8988T (cell line): ENCODE measurements around the gene DNAJC5G.

Experiments
- DNase-seq: peaks from one replicate; pipeline ENCODE4 v3.0.0; 2011

Gene DNAJC5G

DNA sequence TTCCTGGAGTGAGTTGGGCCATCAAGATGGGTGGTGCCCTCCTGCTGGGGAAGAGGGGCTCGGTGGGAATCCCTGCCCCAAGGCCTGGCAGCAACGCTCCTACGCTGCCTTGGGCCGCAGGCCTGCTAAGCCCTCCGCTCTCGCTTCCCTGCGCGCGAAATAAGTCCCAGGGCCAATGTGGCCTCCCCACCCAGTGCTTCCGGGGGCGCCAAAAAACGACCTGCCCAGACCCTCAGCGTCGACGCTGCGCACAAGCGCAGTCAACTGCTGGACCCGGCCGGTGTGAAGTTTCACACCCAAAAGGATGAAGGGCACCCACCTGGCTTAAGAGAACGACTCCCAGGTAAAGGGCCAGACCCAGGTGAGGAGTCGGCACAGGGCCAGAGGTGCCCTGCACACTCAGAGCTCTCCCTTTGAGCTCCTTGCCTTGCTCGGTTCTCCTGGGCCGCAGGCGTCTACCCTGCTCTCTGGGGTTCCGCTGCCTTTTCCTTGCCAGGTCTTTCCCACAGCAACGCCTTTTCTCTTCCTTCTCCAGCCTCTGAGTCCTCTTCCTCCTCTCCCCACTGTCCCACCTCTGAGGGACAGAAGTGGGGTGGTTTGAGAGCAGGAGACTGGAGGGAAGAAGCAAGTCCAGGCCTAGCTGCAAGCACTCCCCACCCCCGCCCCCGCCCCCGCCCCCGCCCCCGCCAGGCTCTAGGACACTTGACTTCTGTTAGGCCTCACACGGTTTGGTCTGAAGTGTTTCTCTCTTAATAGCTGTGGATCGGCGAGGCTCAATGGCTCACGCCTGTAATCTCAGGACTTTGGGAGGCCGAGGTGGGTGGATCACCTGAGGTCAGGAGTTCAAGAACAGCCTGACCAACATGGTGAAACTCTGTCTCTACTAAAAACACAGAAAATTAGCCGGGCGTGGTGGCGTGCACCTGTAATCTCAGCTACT lies at the start of gene DNAJC5G:
Gene DNAJC5G (plus strand): TSS at position 223 of the 940 bp plus-strand sequence. CDS start 1,296 bp downstream, outside the sequence.
- no peak for DNase-seq

- DNase-seq = no peak
These were observed 49.7 kb upstream of the DNAJC5G start for GRCh38 chr2:27225526-27225925.

DNA sequence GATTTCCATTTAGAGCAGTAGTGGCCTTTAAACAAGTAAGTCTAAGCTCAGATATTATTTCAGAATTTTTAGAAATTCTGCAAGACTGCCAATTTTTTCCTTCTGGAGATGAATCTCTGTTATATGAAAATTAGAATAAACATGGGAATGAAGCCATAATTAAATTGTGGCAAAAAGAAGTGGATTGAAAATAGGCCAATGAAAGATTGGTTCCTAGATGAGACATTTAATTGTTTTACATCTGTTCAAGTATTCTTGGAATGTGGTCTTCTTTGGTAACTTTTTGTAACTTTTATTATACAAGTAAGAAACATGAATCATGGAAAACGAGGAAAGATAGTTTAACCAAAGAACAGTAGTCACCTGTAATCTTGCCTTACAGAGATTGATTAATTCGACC lies 47.7 kb upstream of the DNAJC5G start:
- no peak for DNase-seq

- DNase-seq = no peak
These were observed 43.3 kb upstream of the DNAJC5G start for GRCh38 chr2:27231921-27232320.

DNA sequence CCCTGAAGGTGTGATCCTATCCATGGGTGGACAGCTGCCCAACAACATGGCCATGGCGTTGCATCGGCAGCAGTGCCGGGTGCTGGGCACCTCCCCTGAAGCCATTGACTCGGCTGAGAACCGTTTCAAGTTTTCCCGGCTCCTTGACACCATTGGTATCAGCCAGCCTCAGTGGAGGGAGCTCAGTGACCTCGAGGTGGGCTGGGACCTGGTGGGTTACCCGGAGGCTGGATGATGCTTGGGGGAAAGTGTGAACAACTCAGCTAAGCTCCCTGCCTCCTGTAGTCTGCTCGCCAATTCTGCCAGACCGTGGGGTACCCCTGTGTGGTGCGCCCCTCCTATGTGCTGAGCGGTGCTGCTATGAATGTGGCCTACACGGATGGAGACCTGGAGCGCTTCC lies 41.9 kb upstream of the DNAJC5G start:
- DNase-seq = no peak

DNA sequence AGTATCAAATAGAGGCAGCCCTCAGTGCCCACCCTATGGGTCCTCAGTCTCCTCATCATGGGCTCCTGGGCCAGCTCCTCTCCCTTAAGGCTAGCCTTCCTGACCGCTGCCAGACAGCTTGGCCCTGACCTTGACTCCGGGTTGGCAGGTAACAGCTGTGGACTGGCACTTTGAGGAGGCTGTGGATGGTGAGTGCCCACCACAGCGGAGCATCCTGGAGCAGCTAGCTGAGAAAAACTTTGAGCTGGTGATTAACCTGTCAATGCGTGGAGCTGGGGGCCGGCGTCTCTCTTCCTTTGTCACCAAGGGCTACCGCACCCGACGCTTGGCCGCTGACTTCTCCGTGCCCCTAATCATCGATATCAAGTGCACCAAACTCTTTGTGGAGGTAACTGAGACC lies 39.1 kb upstream of the DNAJC5G start:
- no peak for DNase-seq

- no peak for DNase-seq
These were observed 38.6 kb upstream of the DNAJC5G start for GRCh38 chr2:27236626-27237025.

DNA sequence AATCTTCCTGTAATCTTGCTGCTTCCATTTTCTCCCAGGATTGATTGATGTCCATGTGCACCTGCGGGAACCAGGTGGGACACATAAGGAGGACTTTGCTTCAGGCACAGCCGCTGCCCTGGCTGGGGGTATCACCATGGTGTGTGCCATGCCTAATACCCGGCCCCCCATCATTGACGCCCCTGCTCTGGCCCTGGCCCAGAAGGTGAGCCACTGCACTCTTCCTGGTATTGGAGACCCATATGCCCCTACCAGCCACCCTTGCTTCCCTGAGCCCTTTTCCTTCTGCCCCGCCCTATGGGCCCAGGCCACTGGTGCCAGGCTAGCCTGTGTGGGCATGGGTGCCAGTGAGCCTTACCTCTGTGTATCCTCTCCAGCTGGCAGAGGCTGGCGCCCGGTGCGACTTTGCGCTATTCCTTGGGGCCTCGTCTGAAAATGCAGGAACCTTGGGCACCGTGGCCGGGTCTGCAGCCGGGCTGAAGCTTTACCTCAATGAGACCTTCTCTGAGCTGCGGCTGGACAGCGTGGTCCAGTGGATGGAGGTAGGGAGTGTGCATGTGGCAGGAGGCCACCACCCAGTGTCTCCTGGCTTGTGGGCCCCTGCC lies 37.8 kb upstream of the DNAJC5G start:
- DNase-seq = no peak

DNA sequence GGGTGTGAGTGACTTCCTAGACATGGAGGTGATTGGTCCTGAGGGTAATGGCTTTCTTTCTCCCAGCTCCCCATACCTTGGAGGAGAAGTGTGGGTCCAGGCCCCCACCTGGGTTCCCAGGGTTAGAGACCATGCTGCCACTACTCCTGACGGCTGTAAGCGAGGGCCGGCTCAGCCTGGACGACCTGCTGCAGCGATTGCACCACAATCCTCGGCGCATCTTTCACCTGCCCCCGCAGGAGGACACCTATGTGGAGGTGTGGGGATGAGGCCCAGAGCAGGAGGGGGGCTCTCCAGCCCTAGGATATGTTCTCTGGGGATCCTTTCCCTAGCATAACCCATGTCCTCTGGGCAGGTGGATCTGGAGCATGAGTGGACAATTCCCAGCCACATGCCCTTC lies 36.3 kb upstream of the DNAJC5G start:
- DNase-seq = no peak

GRCh38 chr2:27240406-27240805 lies 34.8 kb upstream of the DNAJC5G start:
- no peak for DNase-seq

DNA sequence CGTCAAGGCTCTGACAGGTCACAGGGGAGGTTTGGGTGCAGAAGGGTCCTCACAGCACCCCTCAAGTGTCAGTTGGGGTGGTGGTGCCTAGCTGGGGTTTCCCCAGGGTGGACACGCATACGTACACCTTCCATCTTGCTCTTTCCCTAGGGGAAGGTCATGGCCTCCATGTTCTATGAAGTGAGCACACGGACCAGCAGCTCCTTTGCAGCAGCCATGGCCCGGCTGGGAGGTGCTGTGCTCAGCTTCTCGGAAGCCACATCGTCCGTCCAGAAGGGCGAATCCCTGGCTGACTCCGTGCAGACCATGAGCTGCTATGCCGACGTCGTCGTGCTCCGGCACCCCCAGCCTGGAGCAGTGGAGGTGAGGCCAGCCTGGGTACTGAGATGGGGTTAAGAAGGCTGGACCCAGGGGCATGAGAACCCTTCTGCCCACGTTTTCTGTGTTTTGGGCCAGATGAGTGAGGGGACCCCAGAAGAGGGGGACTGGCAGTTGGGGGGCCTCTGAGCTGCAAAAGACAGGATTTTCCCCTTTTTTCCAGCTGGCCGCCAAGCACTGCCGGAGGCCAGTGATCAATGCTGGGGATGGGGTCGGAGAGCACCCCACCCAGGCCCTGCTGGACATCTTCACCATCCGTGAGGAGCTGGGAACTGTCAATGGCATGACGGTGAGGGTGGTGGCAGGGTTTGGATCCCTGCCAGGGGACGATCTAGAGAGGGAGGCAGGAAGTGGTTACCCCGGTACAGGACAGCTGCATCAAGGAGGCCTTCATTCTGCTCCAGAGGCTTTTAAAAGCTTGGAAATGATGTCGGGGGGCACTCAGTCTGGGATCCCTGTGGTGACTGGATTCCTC lies 33.2 kb upstream of the DNAJC5G start:
- DNase-seq = no peak

DNA sequence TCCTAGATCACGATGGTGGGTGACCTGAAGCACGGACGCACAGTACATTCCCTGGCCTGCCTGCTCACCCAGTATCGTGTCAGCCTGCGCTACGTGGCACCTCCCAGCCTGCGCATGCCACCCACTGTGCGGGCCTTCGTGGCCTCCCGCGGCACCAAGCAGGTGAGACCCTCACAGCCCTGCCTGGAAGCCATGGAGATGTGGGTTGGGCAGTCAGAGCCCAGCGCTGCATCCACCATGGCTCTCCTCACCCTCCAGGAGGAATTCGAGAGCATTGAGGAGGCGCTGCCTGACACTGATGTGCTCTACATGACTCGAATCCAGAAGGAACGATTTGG lies 32.6 kb upstream of the DNAJC5G start:
- no peak for DNase-seq

- no peak for DNase-seq
These were observed 31.7 kb upstream of the DNAJC5G start for GRCh38 chr2:27243391-27244130.

DNA sequence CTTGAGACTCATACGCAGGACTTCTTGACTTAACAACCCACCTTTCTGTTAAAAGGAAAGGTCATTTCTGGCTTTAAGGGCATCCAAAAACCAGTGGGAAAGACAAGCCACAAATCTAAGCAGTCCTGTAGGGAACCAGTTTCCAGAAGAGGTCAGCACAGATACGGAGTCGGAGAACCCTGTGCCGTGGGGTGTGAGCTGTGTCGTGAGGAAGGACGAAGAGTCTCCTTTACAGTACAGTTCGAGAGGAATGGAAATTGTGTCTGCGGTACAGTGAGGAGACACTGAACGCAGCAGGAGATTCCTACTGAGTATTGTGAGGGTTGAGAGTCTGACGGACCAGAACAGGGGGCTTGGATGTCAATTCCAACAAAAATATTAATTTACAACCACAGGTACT lies 30.1 kb upstream of the DNAJC5G start:
- no peak for DNase-seq

GRCh38 chr2:27245626-27246025 lies 29.6 kb upstream of the DNAJC5G start:
- no peak for DNase-seq

- DNase-seq = no peak
These were observed 27.3 kb upstream of the DNAJC5G start for GRCh38 chr2:27247893-27248292.

DNA sequence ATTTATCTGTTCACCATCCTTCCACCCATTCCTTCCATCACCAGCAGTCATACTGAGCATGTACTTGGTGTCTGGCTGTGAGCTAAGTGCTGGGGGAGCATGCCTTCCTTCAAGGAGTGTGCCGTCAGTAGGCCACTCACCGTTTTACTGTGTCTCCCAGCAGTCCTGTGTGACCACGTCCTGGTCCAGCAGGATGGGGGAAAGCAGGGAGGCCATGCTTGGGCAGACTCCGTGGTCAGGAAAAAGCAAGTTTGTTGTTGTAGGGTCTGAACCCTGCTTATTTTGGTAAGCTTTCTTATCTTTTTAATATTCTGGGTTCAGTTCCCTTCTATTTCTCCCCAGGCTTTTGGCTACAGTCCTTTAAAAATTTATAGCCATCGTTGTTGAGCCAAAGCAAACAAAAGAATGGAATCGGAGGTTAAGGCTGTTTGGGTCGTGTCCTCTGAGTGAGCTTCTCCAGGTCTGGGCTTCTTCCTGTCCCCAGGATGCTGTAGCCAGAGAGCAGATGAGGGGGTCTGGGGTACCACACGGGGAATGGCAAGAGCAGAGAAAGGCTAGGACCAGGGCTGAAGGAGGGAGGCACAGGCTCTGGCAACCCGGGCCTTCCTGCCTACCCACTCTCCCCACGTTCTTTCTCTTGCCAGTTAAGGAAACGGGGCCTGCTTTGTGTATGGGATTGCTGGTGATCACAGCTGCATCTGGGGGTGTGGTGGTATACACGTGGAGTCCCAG lies 25.9 kb upstream of the DNAJC5G start:
- DNase-seq = no peak

DNA sequence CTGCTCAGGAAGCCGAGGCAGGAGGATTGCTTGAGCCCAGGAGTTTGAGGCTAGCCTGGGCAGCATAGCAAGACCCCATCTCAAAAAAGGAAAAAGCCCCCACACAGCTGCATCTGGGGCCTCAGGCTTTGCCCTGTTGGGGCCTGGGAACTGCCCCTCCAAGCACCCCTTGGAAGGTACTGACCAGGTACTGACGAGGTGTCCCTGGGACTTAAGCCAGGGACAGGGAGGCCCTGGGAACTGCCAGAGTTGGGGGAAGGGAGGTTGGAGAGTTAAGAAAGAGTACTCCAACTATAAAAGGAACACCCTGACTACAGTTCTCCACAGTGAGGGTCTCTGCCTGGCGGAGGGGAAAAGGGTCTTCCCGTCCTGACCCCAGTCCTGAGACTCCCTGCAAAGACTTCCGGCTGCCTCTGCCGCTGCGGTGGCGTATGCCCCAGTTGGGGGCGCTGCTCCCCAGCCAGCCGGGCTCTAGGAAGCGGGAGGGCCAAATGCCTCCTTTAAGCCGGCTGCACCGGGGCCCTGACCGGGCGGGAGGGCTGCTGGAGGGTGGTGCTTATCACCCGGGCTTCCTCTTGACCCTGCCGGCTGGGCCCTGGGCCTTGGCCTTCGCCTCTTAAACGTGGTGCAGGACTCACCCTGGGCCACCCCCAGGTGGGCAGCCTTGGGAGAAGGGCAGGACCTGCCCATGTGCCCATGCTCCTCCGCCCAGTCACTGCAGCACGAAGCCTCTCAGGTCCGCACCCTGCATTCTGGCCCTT lies 25.2 kb upstream of the DNAJC5G start:
- DNase-seq = peak; percentile 85

GRCh38 chr2:27250652-27251379 lies 24.4 kb upstream of the DNAJC5G start:
- no peak for DNase-seq

DNA sequence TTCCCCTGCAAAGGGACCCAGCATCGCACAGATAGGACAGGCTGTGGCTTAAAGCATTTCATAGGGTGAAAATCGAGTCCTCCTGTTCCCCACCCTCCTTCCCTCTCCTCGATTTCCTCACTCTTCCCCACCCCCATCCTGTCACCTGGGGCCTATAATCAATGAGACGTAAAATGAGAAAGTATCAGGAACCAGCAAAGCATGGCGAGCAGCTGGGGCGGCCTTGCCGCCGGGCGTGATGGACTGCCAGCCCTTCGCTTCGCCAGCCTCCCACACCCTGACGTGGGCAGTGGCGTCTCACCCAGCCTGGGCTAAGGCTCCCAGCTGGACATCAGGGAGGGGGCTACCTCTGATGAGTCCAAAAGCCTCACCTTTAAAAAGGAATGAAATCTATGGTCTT lies 23.5 kb upstream of the DNAJC5G start:
- no peak for DNase-seq

DNA sequence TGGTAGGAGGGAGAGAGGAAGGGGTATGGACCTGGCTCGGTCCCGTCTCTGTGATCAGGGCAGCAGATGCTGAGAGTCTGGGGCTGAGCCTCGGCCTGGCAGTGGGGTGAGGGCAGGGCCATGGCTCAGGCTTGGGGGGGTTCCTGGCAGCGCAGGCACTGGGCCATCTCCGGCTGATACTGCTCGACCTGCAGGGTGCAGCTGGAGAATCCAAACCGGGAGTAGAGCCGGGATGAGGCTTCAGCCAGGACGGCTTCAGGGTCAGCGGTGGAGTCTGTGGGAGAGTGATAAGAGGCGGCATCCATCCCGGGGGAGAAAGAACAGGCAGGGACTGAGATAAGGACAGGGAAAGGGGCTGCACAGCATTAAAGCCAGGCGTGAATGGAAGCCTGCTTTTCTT lies 20.0 kb upstream of the DNAJC5G start:
- peak; percentile 20 for DNase-seq
